Measurements from ENCODE around the gene SLC46A1. TPM values are rescaled to one million over a fixed set of nuclear protein-coding genes. Genes with fewer than 3 reads are reported as not detected.

The SLC46A1 gene
- polyA plus RNA-seq, 4 donors, result 13.3 to 18.6 (median 13.4) TPM

GRCh38 chr17:28404812-28405570, 1.0 kb downstream of the SLC46A1 start:
- DNase-seq (ENCODE audit: low read depth in 4 of 4, low spot score in 2 of 4), result no peak

DNA sequence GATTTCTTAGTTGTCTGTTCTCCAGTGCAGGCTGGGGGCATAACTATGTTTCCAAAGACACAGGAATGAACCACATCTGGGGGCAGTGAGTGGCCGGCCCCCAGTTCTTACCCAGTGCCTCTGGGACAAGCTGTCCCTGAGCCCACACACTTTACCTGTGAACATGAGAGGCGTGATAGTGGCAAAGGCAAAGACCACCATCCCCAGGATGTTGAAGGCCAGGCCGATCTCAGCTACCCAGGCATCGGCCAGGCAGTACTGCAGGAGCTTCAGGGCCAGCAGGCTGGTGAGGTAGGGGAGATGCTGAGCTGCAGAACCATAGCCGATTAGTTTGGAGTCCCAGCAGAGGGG, 1.6 kb downstream of the SLC46A1 start:
- no peak for DNase-seq (ENCODE audit: low read depth in 4 of 4, low spot score in 2 of 4)

GRCh38 chr17:28404007-28404406, 2.0 kb downstream of the SLC46A1 start:
- DNase-seq (ENCODE audit: low read depth in 4 of 4, low spot score in 2 of 4), result no peak

DNA sequence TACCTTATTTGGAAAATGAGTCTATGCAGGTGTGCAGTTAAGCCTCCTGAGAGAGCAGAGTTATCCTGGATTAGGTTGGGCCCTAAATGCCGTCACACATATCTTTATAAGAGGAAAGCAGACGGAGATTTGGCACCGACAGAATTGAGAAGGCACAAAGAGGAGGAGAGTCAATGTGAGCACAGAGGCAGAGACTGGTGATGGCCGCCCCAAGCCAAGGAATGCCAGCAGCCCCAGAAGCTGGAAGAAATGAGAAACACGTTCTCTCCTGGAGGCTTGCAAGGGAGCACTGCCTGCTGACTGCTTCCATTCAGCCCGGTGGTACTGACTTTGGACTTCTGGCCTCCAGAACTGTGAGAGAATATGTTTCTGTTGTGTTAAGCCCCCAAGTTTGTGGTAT, 3.2 kb downstream of the SLC46A1 start:
- DNase-seq (ENCODE audit: low read depth in 4 of 4, low spot score in 2 of 4), result no peak

DNA sequence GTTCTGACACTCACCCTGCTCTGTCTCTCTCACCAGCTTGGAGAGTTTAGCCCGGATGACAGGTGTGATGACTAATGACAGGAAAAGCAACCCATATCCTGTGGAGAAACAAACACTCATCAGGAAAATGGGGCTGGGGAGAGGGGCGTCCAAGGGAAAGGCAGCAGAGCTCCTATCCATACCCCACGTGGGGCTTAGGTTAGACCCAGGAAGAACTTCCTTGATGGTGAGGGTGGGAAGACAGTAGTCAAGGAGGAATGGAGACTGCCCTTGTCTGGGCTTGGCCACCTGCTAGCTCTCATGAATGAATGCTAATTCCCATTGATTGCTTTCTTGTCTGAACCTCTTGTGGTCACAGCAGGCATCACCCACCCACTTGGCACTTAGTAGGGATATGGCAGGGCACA, 3.8 kb downstream of the SLC46A1 start:
- DNase-seq (ENCODE audit: low read depth in 4 of 4, low spot score in 2 of 4), result no peak

GRCh38 chr17:28399808-28400207, 6.2 kb downstream of the SLC46A1 start:
- no peak for DNase-seq (ENCODE audit: low read depth in 4 of 4, low spot score in 2 of 4)

DNA sequence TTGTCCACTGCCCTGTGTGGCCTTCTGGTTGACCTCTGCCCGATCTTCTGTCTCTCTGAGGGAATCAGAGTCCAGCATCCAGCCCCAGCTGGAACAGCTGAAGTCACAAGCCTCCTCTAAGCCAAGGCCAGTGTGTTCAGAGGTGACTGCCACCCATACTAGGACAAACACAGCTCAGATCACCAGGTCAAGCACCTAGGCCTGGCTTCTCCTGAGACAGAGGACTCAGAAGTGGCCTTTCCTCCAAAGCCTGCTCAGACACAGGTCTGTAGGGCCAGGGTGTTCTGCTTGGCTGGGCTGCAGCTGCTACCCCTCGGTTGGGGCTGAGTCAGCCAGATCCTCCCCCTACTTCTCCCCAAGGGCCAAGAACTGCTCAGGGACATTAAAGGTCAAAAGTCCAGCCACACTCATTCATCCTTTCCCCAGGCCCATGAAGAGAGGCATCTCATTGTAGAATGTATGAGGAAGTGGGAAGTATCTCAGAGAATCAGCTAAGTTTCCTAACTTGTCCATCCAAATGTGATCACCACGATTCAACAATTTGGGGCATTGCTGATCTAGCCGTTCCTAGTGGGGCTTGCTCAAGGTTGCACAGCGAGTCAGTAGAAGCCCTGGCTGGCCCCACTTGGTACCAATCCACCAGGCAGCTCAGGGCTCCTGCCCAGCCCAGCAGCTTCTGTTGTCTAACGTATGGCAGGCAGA, 7.6 kb downstream of the SLC46A1 start:
- DNase-seq (ENCODE audit: low read depth in 4 of 4, low spot score in 2 of 4), result no peak

DNA sequence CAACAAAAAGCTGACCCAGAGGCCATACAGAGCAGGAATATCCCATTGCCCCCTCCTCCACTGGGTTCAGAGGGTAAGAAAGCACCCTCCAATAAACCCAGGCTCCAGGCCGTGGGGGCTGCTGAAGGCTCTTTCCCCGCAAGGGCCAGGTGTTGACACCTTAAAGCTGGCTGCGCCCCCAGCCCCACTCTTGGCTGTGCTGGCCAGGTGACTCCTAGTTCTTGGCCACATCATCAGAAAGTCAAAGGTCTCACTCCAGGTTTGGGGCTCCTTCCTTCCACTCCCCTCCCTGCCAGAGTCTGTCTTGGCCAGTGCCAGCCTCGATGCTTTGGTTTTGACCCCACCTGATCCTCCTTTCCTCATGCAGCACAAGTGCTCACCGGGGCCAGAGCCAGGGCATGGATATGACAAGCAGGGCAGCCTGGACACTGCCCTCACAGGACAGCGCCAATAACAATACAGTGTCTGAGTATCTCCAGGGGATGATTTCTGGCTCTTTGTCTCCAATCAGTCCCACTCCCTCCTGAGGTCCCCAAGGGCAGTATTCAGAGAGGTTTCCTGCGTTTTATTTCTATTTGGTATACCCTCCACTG, 8.2 kb downstream of the SLC46A1 start:
- DNase-seq (ENCODE audit: low read depth in 4 of 4, low spot score in 2 of 4), result no peak

GRCh38 chr17:28397275-28397674, 8.7 kb downstream of the SLC46A1 start:
- no peak for DNase-seq (ENCODE audit: low read depth in 4 of 4, low spot score in 2 of 4)

- DNase-seq (ENCODE audit: low read depth in 4 of 4, low spot score in 2 of 4), result no peak
Observed at GRCh38 chr17:28396635-28397239, 9.3 kb downstream of the SLC46A1 start.

- no peak for DNase-seq (ENCODE audit: low read depth in 4 of 4, low spot score in 2 of 4)
Observed at GRCh38 chr17:28395968-28396367, 10.0 kb downstream of the SLC46A1 start.

DNA sequence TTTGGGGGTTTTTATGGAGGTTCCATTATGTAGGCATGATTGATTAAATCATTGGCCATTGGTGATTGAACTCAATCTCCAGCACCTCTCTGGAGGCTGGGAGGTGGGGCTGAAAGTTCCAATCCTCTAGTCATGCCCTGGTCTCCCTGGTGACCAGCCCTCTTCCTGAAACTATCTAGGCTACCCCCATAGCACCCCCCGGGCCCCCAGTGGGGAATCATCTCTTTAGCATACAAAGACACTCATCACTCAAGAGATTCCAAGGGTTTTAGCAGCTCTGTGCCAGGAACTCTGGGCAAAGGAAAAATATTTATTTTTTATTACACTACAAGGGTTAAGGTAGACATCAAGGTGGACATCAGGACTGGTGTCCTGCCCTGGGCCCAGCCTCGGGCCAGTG, 10.6 kb downstream of the SLC46A1 start:
- no peak for DNase-seq (ENCODE audit: low read depth in 4 of 4, low spot score in 2 of 4)

DNA sequence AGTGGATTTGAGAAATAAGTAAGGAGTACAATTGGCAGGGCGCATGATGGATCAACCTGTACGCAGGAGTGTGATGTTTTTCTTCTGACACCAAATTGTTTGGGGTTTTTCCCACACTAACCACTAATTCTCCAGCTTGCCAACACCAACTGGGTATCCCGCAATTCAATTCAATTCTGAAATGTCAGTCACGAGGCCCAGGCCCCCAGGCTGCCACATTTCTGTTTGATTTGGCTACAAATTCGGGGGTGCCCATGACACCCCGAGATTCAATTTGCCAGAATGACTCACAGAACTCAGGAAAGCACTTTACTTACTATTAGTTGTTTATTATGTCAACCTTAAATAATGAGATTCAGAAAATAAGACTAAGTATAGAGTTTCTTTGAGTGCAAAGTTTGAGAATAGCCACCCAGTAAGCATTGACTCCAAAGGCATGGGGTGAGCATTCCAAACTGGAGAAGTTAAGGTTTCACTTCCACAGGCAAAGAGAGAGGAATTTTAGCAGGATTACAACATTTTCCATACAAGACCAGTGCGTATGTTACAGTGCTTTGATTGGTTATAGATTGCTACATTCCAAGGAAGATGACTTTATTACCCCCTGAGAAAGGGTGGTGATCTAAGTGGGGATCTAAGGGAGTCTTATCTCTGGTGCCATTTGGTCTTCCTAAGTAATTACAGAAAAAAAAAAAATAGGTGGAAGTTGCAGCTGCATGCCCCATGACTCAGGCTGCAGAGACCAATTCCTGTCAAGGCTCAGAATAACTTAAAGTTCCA, 11.5 kb downstream of the SLC46A1 start:
- no peak for DNase-seq (ENCODE audit: low read depth in 4 of 4, low spot score in 2 of 4)

- DNase-seq (ENCODE audit: low read depth in 4 of 4, low spot score in 2 of 4), result no peak
Observed at GRCh38 chr17:28392491-28392890, 13.5 kb downstream of the SLC46A1 start.

DNA sequence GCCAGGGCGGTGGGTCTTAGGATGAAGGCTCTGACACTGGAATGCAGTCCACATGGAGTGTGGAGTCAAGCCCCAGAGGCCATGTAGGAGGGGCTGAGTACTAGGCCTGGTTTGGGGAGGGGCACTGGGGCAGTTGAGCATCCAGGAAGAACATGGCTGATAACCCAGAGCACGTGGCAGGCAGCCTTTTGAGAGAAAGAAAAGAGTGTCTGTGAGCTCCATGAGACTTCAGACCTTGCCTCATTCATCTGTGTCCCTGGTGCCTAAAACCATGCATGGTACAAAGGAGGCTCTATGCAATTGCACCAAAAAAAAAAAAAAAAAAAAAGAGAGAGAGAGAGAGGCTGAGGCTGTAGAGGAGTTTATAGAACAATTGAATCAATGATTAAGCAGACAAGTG, 14.6 kb downstream of the SLC46A1 start:
- DNase-seq (ENCODE audit: low read depth in 4 of 4, low spot score in 2 of 4), result no peak

- no peak for DNase-seq (ENCODE audit: low read depth in 4 of 4, low spot score in 2 of 4)
Observed at GRCh38 chr17:28390984-28391383, 15.0 kb downstream of the SLC46A1 start.

DNA sequence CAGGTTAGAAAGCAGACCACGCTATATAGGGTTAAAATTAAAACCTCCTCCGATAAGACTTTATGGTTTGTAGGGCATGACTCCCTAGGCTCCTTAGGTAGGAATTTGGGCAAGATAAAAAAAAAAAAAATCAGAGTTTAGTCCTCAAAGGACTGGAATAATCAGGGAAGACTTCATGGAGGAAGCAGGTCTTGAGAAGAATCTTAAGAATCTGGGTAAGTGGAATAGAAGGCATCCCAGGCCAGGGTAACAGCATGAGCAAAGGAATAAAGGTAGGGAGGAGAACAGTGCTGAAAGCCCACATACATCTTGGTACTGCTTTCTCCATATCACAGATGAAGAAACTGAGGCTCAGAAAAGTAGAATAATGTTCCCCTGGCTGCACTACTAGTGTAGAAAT, 15.4 kb downstream of the SLC46A1 start:
- no peak for DNase-seq (ENCODE audit: low read depth in 4 of 4, low spot score in 2 of 4)

DNA sequence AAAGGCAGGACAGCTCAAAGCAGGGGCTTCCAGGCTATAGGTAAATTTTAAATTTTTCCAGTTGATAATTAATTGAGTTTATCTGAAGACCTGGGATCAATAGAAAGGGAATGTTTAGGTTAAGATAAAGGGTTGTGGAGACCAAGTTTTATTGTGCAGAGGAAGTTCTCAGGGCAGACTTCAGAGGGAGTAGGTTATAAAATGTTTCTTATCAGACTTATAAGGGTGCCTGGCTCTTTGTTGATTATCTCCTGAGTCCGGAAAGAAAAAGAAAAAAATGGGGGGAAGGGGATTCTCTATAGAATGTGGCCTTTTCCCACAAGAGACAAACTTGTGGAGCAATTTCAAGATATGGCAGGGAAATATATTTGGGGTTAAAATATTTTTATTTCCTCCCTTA, 15.9 kb downstream of the SLC46A1 start:
- no peak for DNase-seq (ENCODE audit: low read depth in 4 of 4, low spot score in 2 of 4)

- DNase-seq (ENCODE audit: low read depth in 4 of 4, low spot score in 2 of 4), result no peak
Observed at GRCh38 chr17:28388106-28388505, 17.9 kb downstream of the SLC46A1 start.

GRCh38 chr17:28386391-28386790, 19.6 kb downstream of the SLC46A1 start:
- DNase-seq (ENCODE audit: low read depth in 4 of 4, low spot score in 2 of 4), result no peak

DNA sequence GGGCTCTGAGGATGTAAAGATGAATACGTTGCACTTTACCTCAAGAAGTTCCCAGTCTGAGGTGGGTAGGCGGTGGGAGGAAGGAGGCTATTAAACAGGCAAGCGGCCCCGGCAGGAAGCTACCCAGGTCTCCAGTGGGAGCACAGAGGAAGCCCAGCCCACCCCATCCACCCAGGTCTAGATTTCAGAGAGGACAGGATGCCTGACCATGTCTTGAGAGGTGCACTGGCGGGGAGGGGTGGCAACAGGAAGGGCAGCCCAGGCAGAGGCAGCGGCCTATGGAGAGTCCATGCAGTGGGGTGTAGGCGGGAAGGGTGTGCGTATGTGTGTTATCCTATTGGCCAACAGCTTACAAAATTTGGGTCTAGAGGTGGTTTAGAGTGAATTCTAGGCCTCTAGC, 20.6 kb downstream of the SLC46A1 start:
- DNase-seq (ENCODE audit: low read depth in 4 of 4, low spot score in 2 of 4), result no peak

All from left renal cortex interstitium (tissue), 4 donors.